ENCODE results near the gene ARHGAP42. TPM values are rescaled to one million over a fixed set of nuclear protein-coding genes. Genes with fewer than 3 reads are reported as not detected.
A peak's percentile ranks its signal among the peaks of the same experiment; 100 is the strongest.

The ARHGAP42 gene
- total and polyA plus RNA-seq, 8 donors, result 17.1 to 45.2 (median 36.2) TPM

DNA sequence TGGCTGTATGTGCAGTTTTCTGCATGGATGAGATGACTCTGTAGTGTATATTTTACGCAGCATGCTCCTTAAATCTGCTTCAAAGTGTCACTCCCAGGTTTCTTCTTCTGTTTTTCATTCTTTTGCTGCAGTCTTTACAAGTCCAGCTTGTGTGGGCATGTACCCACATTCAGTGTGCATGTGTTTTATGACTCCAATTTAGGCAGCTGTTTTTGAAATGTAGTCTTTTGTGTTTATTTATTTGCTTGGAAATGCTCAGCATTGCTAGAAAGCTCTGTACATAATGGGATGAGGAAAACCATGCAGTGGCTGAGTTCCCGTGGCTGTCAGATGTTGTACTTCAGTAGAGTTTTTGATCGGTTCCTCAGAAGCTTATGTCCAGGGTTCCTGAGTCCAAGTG lies 138.5 kb downstream of the ARHGAP42 start:
- Histone ChIP-seq H3K27ac (no peak overlapping the region), H3K27me3 (no peaks in the 10 kb centered on the region), H3K36me3 (no peaks in the 10 kb centered on the region), H3K9me3 (no peaks in the 10 kb centered on the region), H3K4me3 (no peak overlapping the region), H3K4me1 (no peaks in the 10 kb centered on the region)
- TF ChIP-seq, protein P1, sequence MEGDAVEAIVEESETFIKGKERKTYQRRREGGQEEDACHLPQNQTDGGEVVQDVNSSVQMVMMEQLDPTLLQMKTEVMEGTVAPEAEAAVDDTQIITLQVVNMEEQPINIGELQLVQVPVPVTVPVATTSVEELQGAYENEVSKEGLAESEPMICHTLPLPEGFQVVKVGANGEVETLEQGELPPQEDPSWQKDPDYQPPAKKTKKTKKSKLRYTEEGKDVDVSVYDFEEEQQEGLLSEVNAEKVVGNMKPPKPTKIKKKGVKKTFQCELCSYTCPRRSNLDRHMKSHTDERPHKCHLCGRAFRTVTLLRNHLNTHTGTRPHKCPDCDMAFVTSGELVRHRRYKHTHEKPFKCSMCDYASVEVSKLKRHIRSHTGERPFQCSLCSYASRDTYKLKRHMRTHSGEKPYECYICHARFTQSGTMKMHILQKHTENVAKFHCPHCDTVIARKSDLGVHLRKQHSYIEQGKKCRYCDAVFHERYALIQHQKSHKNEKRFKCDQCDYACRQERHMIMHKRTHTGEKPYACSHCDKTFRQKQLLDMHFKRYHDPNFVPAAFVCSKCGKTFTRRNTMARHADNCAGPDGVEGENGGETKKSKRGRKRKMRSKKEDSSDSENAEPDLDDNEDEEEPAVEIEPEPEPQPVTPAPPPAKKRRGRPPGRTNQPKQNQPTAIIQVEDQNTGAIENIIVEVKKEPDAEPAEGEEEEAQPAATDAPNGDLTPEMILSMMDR (IDR thresholded peaks at IDR 0.05), result no peak
- peak in 1 of 4 donors; percentile 53 for DNase-seq
- ATAC-seq, result no peak
- intact Hi-C loops (cut with DNase I), result no loop called here

DNA sequence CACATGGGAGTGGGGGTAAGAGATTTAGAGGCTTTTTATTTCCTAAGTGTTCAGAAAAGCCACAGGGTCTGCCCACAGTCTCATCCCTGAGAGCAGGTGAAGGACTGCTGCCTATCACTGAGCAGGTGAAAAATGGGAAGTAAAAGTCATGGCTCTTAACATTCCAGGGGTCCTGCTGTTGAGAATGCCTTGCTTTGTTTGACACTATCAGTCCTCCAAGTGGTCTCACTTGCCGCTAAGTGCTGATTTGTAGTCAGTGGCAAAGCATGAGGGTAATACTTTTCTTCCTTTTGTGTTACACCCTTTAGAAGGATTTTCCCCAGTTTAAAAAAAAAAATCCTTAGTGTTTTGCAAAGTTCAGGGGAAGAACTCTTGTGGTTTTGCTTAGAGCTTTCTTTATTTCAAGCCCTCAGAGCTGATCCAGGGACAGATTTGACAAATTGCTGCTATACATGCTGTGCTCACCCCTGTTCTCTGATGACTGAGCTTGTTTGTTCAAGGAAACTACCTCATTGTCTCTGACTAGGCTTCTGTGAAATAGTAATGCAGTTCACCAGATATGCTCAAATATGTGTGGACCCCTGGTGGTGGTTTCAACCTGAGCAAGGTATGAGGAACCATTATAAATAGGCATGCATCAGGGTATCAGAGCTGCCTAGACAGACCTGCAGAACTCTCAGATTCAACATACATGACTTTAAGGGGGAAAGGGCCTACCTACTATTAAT lies 141.0 kb downstream of the ARHGAP42 start:
- no peak for DNase-seq
- intact Hi-C loops (cut with DNase I), result no loop called here
- ATAC-seq, result peak; percentile 45

DNA sequence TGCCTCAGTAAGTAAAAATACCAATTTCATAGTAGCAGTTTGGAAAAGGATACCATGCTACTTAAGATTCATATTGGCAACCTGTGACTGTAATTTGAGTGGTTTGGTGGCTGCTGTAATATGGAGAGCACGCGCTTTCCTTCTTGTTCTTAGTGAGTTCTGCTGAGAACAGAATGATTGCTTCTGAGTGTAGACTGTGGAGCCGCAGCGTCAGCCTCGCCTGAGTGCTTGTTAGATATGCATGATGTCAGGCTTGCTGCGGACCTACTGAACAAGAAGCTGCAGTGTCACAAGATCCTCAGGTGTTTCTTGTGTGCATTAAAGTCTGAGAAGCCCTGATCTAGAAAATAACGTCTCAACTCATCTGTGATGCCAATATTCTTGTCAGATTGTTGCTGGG lies 143.2 kb downstream of the ARHGAP42 start:
- peaks cover 0 to 4% of the 10 kb centered on the region in 2 donors for H3K4me1 ChIP-seq
- H3K36me3 ChIP-seq, result no peaks in the 10 kb centered on the region
- H3K4me3 ChIP-seq, result no peak overlapping the region
- intact Hi-C loops (cut with DNase I), result no loop called here
- ATAC-seq (peak; percentile 58), DNase-seq (no peak)
- H3K27ac ChIP-seq, result no peak overlapping the region
- no peaks in the 10 kb centered on the region for H3K9me3 ChIP-seq
- no peaks in the 10 kb centered on the region for H3K27me3 ChIP-seq
- TF ChIP-seq, protein P1 (IDR thresholded peaks at IDR 0.05), result no peak

More for the DNA sequence above, 141.0 kb downstream of the ARHGAP42 start:
- H3K27ac ChIP-seq, result no peak overlapping the region
- no peaks in the 10 kb centered on the region for H3K36me3 ChIP-seq
- no peaks in the 10 kb centered on the region for H3K9me3 ChIP-seq
- TF ChIP-seq, protein P1 (IDR thresholded peaks at IDR 0.05), result no peak
- no peaks in the 10 kb centered on the region for H3K4me1 ChIP-seq
- H3K27me3 ChIP-seq, result no peaks in the 10 kb centered on the region
- no peak overlapping the region for H3K4me3 ChIP-seq

DNA sequence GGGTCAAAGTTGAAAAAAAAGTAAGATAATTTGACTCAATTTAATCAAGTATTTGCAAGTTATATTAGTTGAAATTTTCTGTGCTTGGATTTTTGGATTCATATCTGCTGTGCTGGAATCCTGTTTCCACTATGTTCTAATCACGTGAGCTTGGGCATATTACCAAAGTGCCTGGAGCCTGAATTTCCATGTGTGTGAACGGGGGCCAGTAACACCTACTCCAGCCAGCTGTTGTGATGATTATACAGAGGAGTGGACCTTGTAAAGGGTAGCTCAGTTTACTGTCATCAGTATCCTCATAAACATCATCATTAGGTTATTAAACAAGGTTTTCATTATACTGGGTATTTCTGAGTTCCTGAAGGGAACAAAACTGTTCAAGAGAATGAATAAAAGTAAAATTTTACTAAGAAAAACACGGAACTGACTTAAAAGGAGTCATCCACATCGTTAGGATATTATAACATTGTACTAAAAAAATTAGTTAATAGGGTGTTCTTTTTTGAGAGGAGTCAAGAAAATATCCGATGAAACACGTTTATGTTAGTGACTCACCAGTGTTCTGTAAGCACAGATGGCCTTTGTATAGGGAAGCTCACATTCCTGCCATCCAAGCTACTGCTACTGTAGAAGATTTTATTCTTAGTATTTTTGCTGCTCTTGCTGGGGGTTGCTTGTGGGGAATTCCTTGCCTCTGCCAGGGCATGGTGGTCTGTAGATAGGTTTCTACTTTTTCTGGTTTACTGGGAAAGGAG lies 144.1 kb downstream of the ARHGAP42 start:
- TF ChIP-seq, protein P1 (IDR thresholded peaks at IDR 0.05), result no peak
- no peak for DNase-seq
- intact Hi-C loops (cut with DNase I), result no loop called here
- H3K9me3 ChIP-seq, result no peaks in the 10 kb centered on the region
- H3K27ac ChIP-seq, result no peak overlapping the region
- no peaks in the 10 kb centered on the region for H3K36me3 ChIP-seq
- no peak overlapping the region for H3K4me3 ChIP-seq
- peak; percentile 20 for ATAC-seq
- peaks cover 0 to 4% of the 10 kb centered on the region in 2 donors for H3K4me1 ChIP-seq
- no peaks in the 10 kb centered on the region for H3K27me3 ChIP-seq

DNA sequence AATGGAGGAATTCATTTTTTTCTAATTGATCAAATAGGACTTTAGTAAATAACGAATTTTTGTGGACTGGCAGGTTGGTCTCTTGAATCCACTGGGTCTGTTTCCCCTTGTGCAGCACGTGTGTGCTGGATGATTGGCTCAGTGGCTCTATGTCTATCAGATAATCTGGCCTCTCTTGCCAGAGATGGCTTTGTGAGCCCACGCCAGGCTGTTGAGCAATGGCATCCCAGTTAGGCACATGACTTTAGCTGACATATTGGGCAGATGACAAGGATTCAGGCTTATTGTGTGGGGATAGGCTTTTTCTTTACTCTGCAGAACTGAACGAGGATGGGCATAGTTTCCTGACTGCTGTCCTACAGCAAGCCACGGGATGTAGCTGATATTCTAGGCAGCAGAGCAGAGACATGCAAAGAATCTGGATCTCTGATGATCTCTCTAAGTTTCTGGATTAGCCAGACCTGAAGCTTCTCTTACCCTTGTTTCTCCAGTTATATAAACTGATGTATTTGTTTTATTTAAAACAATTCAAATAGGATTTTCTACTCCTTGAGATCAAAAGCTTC lies 144.9 kb downstream of the ARHGAP42 start:
- peaks cover 0 to 4% of the 10 kb centered on the region in 2 donors for H3K4me1 ChIP-seq
- DNase-seq (no peak), ATAC-seq (no peak)
- H3K27me3 ChIP-seq, result no peaks in the 10 kb centered on the region
- TF ChIP-seq, protein P1 (IDR thresholded peaks at IDR 0.05), result no peak
- intact Hi-C loops (cut with DNase I), result no loop called here
- no peak overlapping the region for H3K4me3 ChIP-seq
- no peaks in the 10 kb centered on the region for H3K36me3 ChIP-seq
- H3K27ac ChIP-seq, result no peak overlapping the region
- no peaks in the 10 kb centered on the region for H3K9me3 ChIP-seq

All from left lung (tissue), 10 donors.